Fibroblast of the aortic adventitia (primary cell): ENCODE results near the gene RASIP1. TPM values are rescaled to one million over a fixed set of nuclear protein-coding genes. Genes with fewer than 3 reads are reported as not detected.
"Not testable (repeated sequence)": the region's sequence is repeated elsewhere in the genome, so short reads cannot be mapped to it uniquely, and the experiment has no call there.

Source experiments
- DNase-seq: peaks from one replicate; pipeline ENCODE4 v3.0.0-alpha.2; 2010; ENCODE audit warnings: low read depth
- H3K4me3 ChIP-seq: 2 replicates; pipeline ENCODE4 v1.5.1; 2011; ENCODE audit warnings: low read depth, mild to moderate bottlenecking, control low read depth, low read length, moderate library complexity
- total RNA-seq: library from RNA; depleted of rRNA; stranded (reverse); fragments of >200 nt; gene quantifications from 2 replicates; pipeline ENCODE4 v1.2.3, GENCODE V29; 2012; ENCODE audit warnings: low replicate concordance
- TF ChIP-seq, protein P1 (sequence below): IDR thresholded peaks from 2 replicates; pipeline ENCODE4 v1.5.1; 2011; ENCODE audit warnings: mild to moderate bottlenecking, low read length, control low read depth, inconsistent platforms; ENCODE audit not compliant: insufficient read depth

The RASIP1 gene
- total RNA-seq, 1 donor, result 0.45 TPM

DNA sequence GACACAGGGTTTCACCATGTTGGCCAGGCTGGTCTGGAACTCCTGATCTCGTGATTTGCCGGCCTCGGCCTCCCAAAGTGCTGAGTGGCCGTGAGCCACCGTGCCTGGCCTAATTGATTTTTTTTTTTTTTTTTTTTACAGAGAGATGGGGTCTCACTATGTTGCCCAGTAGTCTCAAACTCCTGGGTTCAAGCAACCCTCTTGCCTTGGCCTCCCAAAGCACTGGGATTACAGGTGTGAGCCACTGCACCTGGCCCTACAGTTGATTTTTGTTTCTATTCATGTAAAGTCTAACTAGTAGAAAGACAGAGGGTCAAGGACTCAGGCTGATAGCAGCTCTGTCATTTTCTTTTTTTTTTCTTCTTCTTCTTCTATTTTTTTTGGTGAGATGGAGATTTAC, 36.7 kb upstream of the RASIP1 start:
- DNase-seq, result no peak
- H3K4me3 ChIP-seq, result no peak overlapping the region
- TF ChIP-seq, protein P1, sequence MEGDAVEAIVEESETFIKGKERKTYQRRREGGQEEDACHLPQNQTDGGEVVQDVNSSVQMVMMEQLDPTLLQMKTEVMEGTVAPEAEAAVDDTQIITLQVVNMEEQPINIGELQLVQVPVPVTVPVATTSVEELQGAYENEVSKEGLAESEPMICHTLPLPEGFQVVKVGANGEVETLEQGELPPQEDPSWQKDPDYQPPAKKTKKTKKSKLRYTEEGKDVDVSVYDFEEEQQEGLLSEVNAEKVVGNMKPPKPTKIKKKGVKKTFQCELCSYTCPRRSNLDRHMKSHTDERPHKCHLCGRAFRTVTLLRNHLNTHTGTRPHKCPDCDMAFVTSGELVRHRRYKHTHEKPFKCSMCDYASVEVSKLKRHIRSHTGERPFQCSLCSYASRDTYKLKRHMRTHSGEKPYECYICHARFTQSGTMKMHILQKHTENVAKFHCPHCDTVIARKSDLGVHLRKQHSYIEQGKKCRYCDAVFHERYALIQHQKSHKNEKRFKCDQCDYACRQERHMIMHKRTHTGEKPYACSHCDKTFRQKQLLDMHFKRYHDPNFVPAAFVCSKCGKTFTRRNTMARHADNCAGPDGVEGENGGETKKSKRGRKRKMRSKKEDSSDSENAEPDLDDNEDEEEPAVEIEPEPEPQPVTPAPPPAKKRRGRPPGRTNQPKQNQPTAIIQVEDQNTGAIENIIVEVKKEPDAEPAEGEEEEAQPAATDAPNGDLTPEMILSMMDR, result no peak

- DNase-seq, result peak; percentile 33
- TF ChIP-seq, protein P1, result no peak
- H3K4me3 ChIP-seq, result no peak overlapping the region
Observed at GRCh38 chr19:48772503-48772953, 32.1 kb upstream of the RASIP1 start.

GRCh38 chr19:48770734-48771472, 30.5 kb upstream of the RASIP1 start:
- no peak for DNase-seq
- H3K4me3 ChIP-seq, result no peak overlapping the region
- TF ChIP-seq, protein P1, result no peak

DNA sequence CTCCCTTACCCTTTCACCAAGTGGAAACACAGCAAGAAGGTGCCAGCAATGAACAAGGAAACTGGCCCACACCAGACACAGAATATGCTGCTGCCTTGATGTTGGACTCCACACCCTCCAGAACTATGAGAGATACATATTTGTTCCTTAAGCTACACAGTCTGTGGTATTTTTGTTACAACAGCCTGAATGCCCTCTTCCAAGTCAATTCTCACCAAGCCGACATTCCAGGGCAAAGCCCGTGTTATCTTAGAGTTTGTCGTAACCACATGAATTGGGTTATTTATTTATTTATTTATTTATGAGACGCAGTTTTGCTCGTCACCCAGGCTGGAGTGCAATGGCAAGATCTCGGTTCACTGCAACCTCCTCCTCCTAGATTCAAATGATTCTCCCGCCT, 29.9 kb upstream of the RASIP1 start:
- TF ChIP-seq, protein P1, result no peak
- DNase-seq, result peak; percentile 71

DNA sequence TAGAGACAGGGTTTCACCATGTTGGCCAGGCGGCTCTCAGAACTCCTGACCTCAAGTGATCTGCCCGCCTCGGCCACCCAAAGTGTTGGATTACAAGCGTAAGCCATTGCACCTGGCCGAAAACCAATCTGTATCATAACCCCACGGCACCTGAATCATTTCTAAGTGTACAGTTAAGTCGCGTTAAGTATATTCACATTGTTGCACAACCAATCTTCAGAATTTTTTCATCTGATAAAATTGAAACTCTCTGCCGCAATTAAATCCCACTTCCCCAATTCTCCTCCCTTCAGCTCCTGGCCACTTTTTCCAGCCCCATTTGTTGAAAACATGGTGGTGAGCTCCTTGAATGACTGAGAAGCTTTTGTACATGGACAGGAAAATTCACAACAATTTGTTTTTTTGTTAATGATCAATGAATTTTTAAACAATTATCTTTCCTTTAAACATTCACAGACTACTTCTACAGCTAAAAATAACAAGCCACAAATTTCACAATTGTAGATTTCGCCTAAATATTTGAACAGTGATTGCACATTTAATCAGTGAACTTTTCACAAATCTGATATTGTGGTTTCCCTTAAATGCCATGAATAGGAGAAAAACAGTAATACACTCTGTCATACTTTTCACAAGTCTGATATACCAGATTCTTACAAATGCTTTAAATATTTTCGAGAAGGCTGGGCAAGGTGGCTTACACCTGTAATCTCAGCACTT, 28.7 kb upstream of the RASIP1 start:
- H3K4me3 ChIP-seq, result no peak overlapping the region
- peak; percentile 48 for DNase-seq
- TF ChIP-seq, protein P1, result no peak

More for the DNA sequence above, 29.9 kb upstream of the RASIP1 start:
- H3K4me3 ChIP-seq, result no peak overlapping the region

DNA sequence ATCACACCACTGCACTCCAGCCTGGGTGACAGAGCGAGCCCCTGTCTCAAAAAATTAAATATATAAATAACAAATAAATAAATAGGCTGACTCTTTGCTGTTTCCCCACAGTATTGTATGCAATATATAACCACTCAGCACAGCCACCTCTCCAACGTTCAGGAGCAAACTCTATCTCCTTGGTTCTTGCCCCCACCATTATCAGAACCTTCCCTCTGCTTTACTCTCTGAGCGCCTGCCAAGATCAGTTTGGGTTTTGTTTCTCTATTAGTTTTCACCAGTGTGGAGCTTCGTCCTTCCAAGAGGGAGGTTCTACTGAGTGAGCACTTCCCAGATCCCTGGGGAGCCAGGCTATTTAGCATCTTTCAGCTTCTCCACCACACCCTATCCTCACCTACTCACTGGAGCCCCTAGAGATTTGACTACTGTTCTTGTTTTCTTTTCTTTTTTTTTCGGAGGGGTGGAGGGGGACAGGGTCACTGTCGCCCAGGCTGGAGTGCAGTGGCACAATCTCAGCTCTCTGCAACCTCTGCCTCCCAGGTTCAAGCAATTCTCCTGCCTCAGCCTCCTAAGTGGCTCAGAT, 27.9 kb upstream of the RASIP1 start:
- not testable (repeated sequence) for DNase-seq

DNA sequence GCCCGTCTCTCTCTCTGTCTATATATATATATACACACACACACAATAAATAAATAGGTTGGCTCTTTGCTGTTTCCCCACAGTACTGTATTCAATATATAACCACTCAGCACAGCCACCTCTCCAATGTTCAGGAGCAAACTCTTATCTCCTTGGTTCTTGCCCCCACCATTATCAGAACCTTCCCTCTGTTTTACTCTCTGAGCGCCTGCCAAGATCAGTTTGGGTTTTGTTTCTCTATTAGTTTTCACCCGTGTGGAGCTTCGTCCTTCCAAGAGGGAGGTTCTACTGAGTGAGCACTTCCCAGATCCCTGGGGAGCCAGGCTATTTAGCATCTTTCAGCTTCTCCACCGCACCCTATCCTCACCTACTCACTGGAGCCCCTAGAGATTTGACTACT, 25.4 kb upstream of the RASIP1 start:
- not testable (repeated sequence) for H3K4me3 ChIP-seq, DNase-seq

More for the DNA sequence above, 27.9 kb upstream of the RASIP1 start:
- not testable (repeated sequence) for H3K4me3 ChIP-seq
